Hindlimb muscle (tissue), 1 donor: Measurements from ENCODE around the gene RICTOR. TPM values are rescaled to one million over a fixed set of nuclear protein-coding genes. Genes with fewer than 3 reads are reported as not detected.

ENCODE experiments used
- DNase-seq: peaks from one replicate; pipeline ENCODE4 v3.0.0-alpha.2; 2013
- polyA plus RNA-seq: library from polyadenylated mRNA; unstranded; fragments of 120-200 nt; gene quantifications from one replicate; pipeline ENCODE4 v1.2.1, GENCODE V29; 2013; ENCODE audit not compliant: insufficient read length

The RICTOR gene
- polyA plus RNA-seq, 1 donor, result 16.2 TPM

DNA sequence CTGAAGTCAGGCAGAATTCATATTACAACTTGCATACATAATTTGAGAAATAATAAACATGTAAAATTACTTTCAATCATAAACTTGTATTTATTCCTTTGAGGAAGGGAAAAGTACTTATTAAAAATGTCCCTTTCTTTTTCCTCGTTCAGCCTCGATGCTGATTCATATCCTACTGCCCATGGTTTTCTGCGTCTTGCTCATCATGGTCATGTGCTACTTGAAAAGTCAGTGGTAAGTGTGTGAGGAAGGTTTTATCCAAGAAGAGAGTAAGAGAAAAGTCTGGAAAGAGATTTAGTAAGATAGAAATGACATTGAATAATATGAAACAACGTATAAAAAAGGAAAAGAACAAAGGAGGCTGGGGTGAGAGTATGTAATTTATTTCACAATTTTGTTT lies 142.5 kb downstream of the RICTOR start:
- no peak for DNase-seq

- no peak for DNase-seq
Observed at GRCh38 chr5:38929838-38930237, 144.4 kb downstream of the RICTOR start.

GRCh38 chr5:38927470-38927869 lies 146.7 kb downstream of the RICTOR start:
- DNase-seq, result no peak

GRCh38 chr5:38926121-38926520 lies 148.1 kb downstream of the RICTOR start:
- DNase-seq, result no peak

DNA sequence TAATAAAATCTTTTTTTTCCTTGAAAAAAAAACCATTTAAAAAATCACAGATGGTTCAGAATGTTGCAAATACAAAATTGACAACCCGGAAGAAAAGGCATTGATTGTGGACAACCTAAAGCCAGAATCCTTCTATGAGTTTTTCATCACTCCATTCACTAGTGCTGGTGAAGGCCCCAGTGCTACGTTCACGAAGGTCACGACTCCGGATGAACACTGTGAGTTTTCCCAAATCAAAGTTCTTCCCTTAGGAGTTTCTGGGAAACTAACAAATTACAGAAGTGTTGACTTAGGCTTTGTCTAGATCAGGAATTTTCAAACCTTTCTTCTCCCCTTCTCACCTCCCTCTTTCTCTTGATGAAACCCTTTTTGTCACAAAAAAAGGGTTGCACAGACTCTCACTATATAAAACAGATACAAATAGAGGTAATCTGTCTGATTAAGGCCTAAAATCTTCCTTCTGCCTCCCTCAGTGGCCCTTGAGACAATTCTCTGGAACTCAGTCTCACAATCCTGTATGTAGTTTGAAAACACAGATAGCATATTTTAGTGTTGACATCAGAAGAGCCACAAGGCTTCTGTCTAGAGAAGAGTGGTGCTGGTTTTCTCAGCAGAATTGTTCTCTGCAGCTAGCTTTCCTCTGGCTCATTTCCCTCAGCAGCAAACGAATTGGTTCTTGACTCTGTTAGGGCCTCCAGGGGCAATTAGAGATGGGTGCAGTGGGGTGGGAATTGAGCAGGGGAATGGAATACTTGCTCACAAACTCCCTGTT lies 148.9 kb downstream of the RICTOR start:
- DNase-seq, result no peak

DNA sequence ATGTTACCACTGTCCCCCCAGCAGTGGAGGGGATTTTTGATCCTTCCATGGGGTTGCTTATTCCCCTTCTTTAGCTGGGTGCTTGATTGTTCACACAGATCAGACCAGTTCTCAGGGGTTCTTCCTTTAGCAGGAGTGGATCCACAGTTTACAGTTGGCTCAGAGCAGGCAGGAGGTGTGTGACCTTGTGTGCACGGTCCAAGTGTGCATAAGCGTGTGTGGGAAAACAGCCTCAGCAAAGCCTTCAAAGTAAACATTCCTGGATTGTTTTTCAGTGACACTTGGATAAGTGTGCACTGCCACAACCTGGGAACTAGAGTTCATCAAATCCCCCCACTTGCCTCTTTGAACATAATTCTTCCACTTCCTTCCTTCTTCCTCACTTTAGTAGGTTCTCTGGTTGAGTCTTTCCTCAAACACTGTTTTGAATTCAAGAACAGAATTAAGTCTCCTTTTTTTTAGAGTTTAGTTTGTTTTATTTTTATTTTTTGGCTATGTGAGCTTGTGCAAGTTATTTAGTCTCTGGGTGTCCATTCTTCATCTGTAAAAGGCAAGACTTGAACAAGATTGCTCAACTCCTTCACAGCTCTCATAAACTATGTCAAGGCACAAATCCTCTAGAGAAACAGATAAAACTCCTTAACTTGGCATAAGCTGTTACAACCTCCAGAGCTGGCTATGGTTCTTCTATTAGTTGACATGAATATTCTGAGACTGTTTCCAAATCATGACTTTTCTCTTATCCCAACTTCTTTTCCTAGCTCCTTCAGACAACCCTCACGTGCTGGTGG lies 150.3 kb downstream of the RICTOR start:
- DNase-seq, result no peak

- DNase-seq, result peak; percentile 13
Observed at GRCh38 chr5:38922199-38922598, 152.0 kb downstream of the RICTOR start.

- no peak for DNase-seq
Observed at GRCh38 chr5:38921174-38921573, 153.0 kb downstream of the RICTOR start.

GRCh38 chr5:38916802-38917201 lies 157.4 kb downstream of the RICTOR start:
- DNase-seq, result no peak

GRCh38 chr5:38913714-38914113 lies 160.5 kb downstream of the RICTOR start:
- DNase-seq, result no peak

DNA sequence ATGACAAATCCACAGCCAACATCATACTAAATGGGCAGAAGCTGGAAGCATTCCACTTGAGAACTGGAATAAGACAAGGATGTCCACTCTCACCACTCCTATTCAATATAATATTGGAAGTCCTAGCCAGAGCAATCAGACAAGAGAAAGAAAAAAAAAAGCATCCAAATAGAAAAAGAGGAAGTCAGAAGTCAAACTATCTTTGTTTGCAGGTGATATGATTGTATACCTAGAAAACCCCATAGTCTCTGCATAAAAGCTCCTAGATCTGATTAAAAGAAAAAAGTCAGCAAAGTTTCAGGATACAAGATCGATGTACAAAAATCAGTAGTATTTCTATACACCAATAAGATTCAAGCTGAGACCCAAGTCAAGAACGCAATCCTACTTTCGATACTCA lies 162.3 kb downstream of the RICTOR start:
- no peak for DNase-seq

- DNase-seq, result no peak
Observed at GRCh38 chr5:38906503-38906902, 167.7 kb downstream of the RICTOR start.

DNA sequence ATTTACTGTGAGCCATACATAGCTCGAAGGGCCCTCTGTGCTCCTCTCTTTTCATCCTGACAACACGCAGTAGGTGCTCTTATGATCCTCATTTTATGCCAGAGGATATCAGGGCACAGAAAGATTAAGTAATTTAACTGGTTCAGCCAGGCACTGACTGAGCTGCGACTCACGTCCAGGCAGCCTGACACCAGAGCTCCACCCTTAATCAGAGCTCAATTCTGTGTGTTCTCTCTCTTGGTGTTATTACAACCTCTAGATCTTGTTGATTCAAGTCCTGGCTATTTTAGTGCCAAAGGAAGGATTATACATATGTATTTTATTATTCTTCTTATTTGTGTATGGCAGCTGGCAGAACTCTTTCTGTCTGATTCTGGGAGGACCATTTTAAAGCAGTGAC lies 168.7 kb downstream of the RICTOR start:
- no peak for DNase-seq

- no peak for DNase-seq
Observed at GRCh38 chr5:38899936-38900335, 174.3 kb downstream of the RICTOR start.

DNA sequence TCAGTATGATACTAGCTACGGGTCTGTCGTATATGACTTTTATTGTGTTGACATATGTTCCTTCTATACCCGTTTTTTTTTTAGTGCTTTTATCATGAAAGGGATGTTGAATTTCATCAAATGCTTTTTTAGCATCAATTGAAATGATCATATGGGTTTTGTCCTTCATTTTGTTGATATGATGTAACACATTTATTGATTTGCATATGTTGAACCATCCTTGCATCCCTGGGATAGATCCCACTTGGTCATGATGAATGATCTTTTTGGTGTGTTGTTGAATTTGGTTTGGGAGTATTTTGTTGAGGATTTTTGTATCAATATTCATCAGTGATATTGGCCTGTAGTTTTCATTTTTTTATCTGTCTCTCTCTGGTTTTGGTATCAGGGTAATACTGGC lies 177.4 kb downstream of the RICTOR start:
- no peak for DNase-seq

DNA sequence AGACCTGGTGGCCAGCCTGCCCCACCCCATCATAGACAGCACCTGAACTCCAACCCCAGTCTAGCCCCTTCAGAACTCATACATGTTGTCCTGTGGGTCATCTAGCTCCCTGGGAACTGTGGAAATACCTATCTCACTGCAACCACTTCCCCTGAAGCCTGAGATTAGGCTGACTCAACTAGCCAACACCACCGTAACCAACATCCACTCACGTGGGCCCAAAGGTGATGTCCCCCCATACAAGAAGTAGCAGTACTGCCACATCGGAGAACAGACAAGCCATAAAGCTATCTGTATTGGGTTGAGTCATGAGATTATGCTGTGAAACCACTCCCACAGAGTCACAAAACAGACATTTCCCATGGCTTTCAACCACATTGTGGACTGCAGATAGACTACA lies 181.8 kb downstream of the RICTOR start:
- no peak for DNase-seq

- DNase-seq, result no peak
Observed at GRCh38 chr5:38891563-38891962, 182.6 kb downstream of the RICTOR start.

GRCh38 chr5:38889424-38889823 lies 184.8 kb downstream of the RICTOR start:
- no peak for DNase-seq

- no peak for DNase-seq
Observed at GRCh38 chr5:38888041-38888440, 186.2 kb downstream of the RICTOR start.

Other genes with a start within 250 kb of the RICTOR start
- 10.5 TPM for gene OSMR, start 228.4 kb downstream of the RICTOR start, polyA plus RNA-seq
- gene FYB1, start 145.2 kb upstream of the RICTOR start, polyA plus RNA-seq, result 3.8 TPM